ENCODE measurements around the gene YIPF7.

- TF ChIP-seq EZH2phosphoT487 (IDR thresholded peaks at IDR 0.05; ENCODE audit: borderline replicate concordance, low read depth): no peak
- TF ChIP-seq NRF1 (IDR thresholded peaks at IDR 0.05; ENCODE audit: low read depth, low read length): no peak
- no peak for TF ChIP-seq MAX (IDR thresholded peaks at IDR 0.05; ENCODE audit: low read depth)
- TF ChIP-seq CTCF (IDR thresholded peaks at IDR 0.05): no peak
These were observed 18.7 kb downstream of the YIPF7 start for GRCh38 chr4:44632733-44633132.
